Gastrocnemius medialis (tissue), 4 donors: ENCODE data around the gene PRKCH. TPM values are rescaled to one million over a fixed set of nuclear protein-coding genes. Genes with fewer than 3 reads are reported as not detected.

Experiments used
- ATAC-seq, 2 donors: fragments of 150-250 bp; one replicate each; pipeline ENCODE4 v1.9.1; 2016
- DNase-seq, 2 donors: peaks; one replicate each; pipeline ENCODE4 v3.0.0-alpha.2; 2019
- H3K27ac ChIP-seq, 4 donors: fragments of 200-600 bp; sonication (generic); 1 replicate in 1 of 4; 2 replicates in 3 of 4; pipeline ENCODE4 v1.5.1; 2016 to 2018; ENCODE audit warnings: mild to moderate bottlenecking in 2 of 4, moderate library complexity in 1 of 4
- H3K27me3 ChIP-seq, 3 donors: fragments of 200-600 bp; sonication (generic) in 2 of 3; 1 replicate in 1 of 3; 2 replicates in 2 of 3; pipeline versions ENCODE4 v1.5.1 to v1.6.0; 2016 to 2019; ENCODE audit warnings: mild to moderate bottlenecking in 1 of 3, moderate library complexity in 1 of 3
- H3K36me3 ChIP-seq, 2 donors: fragments of 200-600 bp; sonication (generic) in 1 of 2; one replicate each; pipeline ENCODE4 v1.5.1; 2017 to 2018
- H3K4me1 ChIP-seq, 2 donors: fragments of 200-600 bp; sonication (generic) in 1 of 2; one replicate each; pipeline ENCODE4 v1.5.1; 2016 to 2017; ENCODE audit warnings: mild to moderate bottlenecking in 2 of 2
- H3K4me3 ChIP-seq, 4 donors: fragments of 200-600 bp; sonication (generic) in 3 of 4; 1 replicate in 1 of 4; 2 replicates in 3 of 4; pipeline ENCODE4 v1.5.1; 2016 to 2019; ENCODE audit warnings: mild to moderate bottlenecking in 2 of 4
- H3K9me3 ChIP-seq, 3 donors: fragments of 200-600 bp; sonication (generic) in 2 of 3; 1 replicate in 1 of 3; 2 replicates in 2 of 3; pipeline ENCODE4 v1.5.1; 2016 to 2019
- POLR2A ChIP-seq, 2 donors: fragments of 450-650 bp; IDR thresholded peaks; one replicate each; pipeline ENCODE4 v1.6.1; 2017; ENCODE audit warnings: antibody characterized with exemption in 2 of 2, mild to moderate bottlenecking in 2 of 2, moderate library complexity in 2 of 2
- in situ Hi-C, 4 donors: fragments of 200-750 bp; cut with MboI; loops; one replicate each; pipeline versions ENCODE4 v1.15.0 to v1.8.0; 2017; ENCODE audit warnings: low sequenced_read_pairs in 4 of 4
- intact Hi-C: fragments of 100-400 bp; cut with DNase I; formaldehyde crosslinking; loops from one replicate; pipeline ENCODE4 v1.15.1; 2023; ENCODE audit warnings: low total_unique reads
- total RNA-seq, 4 donors: library from RNA; depleted of rRNA; stranded (reverse); fragments of >200 nt; gene quantifications; one replicate each; pipeline versions ENCODE4 v1.1.0 to v1.2.3, GENCODE V29; 2016
- TF ChIP-seq, protein P1 (sequence below), 5 experiments: fragments of 450-650 bp in 3 of 5; fragments of 200-600 bp in 2 of 5; sonication (generic) in 2 of 5; IDR thresholded peaks in 4 of 5; conservative IDR thresholded peaks in 1 of 5; 1 replicate in 4 of 5; 2 replicates in 1 of 5; pipeline ENCODE4 v1.5.1; 2016 to 2019; ENCODE audit warnings: antibody characterized with exemption in 5 of 5, mild to moderate bottlenecking in 3 of 5, moderate library complexity in 3 of 5

Gene PRKCH
- total RNA-seq, 4 donors from 2014 or later, result 11.3 to 32.4 (median 16.6) TPM

DNA sequence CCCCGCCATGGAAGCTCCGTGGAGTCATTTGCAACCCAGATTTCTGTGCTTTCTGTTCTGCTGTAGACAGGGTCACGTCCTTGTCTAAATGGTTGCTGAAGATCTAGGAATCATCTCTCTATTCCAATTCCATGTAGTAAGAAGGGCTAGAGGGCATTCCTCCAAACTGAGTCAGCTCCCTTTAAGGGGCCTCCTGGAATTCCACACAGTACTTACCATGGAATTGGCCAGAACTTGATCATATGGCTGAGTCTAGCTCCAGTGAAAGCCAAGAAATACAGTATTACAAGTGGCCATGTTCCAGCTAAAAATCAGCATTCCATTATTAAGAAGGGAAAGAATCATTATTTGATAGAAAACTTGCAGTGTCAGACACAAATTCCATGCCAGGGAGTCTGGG lies 171.9 kb downstream of the PRKCH start:
- no peak overlapping the region for H3K4me3 ChIP-seq
- intact Hi-C loops (no loop called here), in situ Hi-C loops (no loop called here)
- ATAC-seq (no peak), DNase-seq (no peak)
- H3K27me3 ChIP-seq, result no peaks in the 10 kb centered on the region
- H3K4me1 ChIP-seq, result peaks cover 1 to 9% of the 10 kb centered on the region in 2 donors
- no peaks in the 10 kb centered on the region for H3K9me3 ChIP-seq
- no peaks in the 10 kb centered on the region for H3K36me3 ChIP-seq
- no peak overlapping the region for H3K27ac ChIP-seq
- TF ChIP-seq, protein P1, sequence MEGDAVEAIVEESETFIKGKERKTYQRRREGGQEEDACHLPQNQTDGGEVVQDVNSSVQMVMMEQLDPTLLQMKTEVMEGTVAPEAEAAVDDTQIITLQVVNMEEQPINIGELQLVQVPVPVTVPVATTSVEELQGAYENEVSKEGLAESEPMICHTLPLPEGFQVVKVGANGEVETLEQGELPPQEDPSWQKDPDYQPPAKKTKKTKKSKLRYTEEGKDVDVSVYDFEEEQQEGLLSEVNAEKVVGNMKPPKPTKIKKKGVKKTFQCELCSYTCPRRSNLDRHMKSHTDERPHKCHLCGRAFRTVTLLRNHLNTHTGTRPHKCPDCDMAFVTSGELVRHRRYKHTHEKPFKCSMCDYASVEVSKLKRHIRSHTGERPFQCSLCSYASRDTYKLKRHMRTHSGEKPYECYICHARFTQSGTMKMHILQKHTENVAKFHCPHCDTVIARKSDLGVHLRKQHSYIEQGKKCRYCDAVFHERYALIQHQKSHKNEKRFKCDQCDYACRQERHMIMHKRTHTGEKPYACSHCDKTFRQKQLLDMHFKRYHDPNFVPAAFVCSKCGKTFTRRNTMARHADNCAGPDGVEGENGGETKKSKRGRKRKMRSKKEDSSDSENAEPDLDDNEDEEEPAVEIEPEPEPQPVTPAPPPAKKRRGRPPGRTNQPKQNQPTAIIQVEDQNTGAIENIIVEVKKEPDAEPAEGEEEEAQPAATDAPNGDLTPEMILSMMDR (IDR thresholded peaks at IDR 0.05 in 4 of 5, conservative IDR thresholded peaks at IDR 0.05 in 1 of 5), result no peak
- no peak for TF ChIP-seq POLR2A (IDR thresholded peaks at IDR 0.05)

DNA sequence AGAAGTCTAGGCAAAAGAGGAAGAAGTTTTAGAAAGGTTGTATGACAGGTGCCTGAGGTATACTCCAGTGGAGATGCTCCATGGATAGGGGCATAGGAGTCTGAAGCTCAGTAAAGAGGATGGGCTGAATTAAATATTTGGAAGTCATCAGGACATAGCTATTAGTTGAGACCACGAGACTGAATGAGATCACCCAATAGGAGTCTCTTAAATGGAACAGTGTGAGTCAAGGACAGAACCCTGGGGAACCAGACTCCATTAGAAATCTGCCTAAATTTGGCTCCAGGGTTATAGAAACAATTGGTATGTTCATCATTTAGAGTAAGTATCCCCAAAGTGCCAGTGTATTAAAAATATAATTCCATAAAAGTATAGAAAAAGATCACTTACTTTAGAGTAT lies 172.6 kb downstream of the PRKCH start:
- no peaks in the 10 kb centered on the region for H3K9me3 ChIP-seq
- H3K27me3 ChIP-seq, result no peaks in the 10 kb centered on the region
- H3K27ac ChIP-seq, result no peak overlapping the region
- no peak for TF ChIP-seq POLR2A (IDR thresholded peaks at IDR 0.05)
- TF ChIP-seq, protein P1 (IDR thresholded peaks at IDR 0.05 in 4 of 5, conservative IDR thresholded peaks at IDR 0.05 in 1 of 5), result no peak
- DNase-seq (no peak), ATAC-seq (no peak)
- intact Hi-C loops, result no loop called here
- peaks cover 9 to 15% of the 10 kb centered on the region in 2 donors for H3K4me1 ChIP-seq
- in situ Hi-C loops, result no loop called here
- no peak overlapping the region for H3K4me3 ChIP-seq
- no peaks in the 10 kb centered on the region for H3K36me3 ChIP-seq

DNA sequence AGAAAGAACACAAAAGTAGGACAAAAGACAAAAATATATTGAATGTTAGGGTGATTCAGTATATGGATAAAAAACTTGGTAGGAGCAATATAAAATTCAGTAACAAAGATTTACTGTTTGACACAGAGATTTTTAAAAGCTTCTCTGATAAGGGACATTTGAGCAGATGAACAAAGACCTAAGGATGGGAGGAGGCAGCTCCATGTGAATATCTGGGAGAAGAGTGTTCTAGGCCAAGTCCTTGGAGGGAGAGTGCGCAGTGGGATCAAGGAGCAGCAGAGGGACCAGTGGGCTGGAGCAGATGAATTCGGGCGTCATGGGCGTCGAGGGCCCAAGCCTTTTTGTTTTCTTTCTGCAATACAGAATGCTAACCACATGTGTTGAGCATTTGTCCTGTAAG lies 174.4 kb downstream of the PRKCH start:
- Histone ChIP-seq H3K27me3 (no peaks in the 10 kb centered on the region), H3K9me3 (no peaks in the 10 kb centered on the region), H3K4me3 (no peak overlapping the region), H3K4me1 (peaks cover 11 to 17% of the 10 kb centered on the region in 2 donors), H3K27ac (no peak overlapping the region), H3K36me3 (no peaks in the 10 kb centered on the region)
- no peak for ATAC-seq
- no peak for DNase-seq
- in situ Hi-C loops, result no loop called here
- TF ChIP-seq, protein P1 (IDR thresholded peaks at IDR 0.05 in 4 of 5, conservative IDR thresholded peaks at IDR 0.05 in 1 of 5), result no peak
- no peak for TF ChIP-seq POLR2A (IDR thresholded peaks at IDR 0.05)
- intact Hi-C loops, result no loop called here

DNA sequence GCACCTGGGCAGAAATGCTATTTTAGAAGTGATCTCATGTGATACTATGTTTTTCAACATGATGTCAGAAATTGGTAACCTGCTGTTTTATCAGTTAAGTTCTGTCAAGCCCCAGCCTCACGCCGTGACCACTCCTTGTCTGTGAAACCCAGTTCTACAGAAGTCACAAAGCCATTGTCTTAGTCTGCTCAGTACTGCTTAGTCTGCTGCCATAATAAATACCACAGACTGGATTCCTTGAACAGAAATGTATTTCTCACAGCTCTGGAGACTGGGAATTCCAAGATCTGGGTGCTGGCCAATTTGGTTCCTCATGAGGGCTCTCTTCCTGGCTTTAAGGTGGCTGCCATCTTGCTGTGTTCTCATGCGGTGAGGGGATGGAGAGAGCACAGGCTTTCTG lies 176.9 kb downstream of the PRKCH start:
- Histone ChIP-seq H3K27me3 (no peaks in the 10 kb centered on the region), H3K9me3 (no peaks in the 10 kb centered on the region), H3K36me3 (no peaks in the 10 kb centered on the region), H3K4me1 (peaks cover 11 to 17% of the 10 kb centered on the region in 2 donors), H3K27ac (peak overlapping the region in 3 of 4 donors; percentile 14 to 63 (median 56)), H3K4me3 (no peak overlapping the region)
- TF ChIP-seq, protein P1 (IDR thresholded peaks at IDR 0.05 in 4 of 5, conservative IDR thresholded peaks at IDR 0.05 in 1 of 5), result no peak
- TF ChIP-seq POLR2A (IDR thresholded peaks at IDR 0.05), result no peak
- DNase-seq (no peak), ATAC-seq (no peak)
- intact Hi-C loops, result no loop called here
- in situ Hi-C loops, result no loop called here

DNA sequence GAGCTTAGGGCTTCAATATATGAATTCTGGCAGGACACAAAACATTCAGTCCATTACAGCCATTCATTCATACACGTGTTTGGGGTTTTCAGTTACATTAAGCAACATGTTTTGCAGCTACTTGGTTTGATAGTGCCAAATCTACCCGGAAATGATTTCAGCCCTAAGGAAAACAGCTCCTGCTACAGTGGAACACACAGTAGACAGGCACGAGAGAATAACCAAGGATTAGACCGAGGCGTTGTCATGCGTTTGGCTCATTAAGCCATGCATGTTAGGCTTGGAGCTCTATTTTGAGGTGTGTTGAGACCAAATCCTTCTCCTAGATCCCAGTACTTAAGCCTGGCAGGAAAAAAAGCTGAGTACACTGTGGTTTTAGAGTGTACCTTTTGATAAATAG lies 177.4 kb downstream of the PRKCH start:
- H3K4me1 ChIP-seq, result peaks cover 11 to 17% of the 10 kb centered on the region in 2 donors
- H3K4me3 ChIP-seq, result no peak overlapping the region
- in situ Hi-C loops, result no loop called here

More for the DNA sequence above, 177.4 kb downstream of the PRKCH start:
- no peaks in the 10 kb centered on the region for H3K27me3 ChIP-seq
- TF ChIP-seq, protein P1 (IDR thresholded peaks at IDR 0.05 in 4 of 5, conservative IDR thresholded peaks at IDR 0.05 in 1 of 5), result no peak
- TF ChIP-seq POLR2A (IDR thresholded peaks at IDR 0.05), result no peak
- H3K9me3 ChIP-seq, result no peaks in the 10 kb centered on the region
- no peaks in the 10 kb centered on the region for H3K36me3 ChIP-seq
- no peak for DNase-seq
- peak overlapping the region in 3 of 4 donors; percentile 14 to 63 (median 56) for H3K27ac ChIP-seq
- intact Hi-C loops, result no loop called here
- peak; percentile 66 to 88 for ATAC-seq
